ENCODE measurements around the gene FBH1. TPM values are rescaled to one million over a fixed set of nuclear protein-coding genes. Genes with fewer than 3 reads are reported as not detected.

Gene FBH1
- total RNA-seq, 1 donor from 2014 or later = 80.9 TPM

GRCh38 chr10:5976512-5977470, 86.7 kb downstream of the FBH1 start:
- no peak for DNase-seq (ENCODE audit: low read depth, low spot score)

- no peak for DNase-seq (ENCODE audit: low read depth, low spot score)
Measured at GRCh38 chr10:5977471-5978229, 87.6 kb downstream of the FBH1 start, which contains the start of gene IL15RA. Gene IL15RA (minus strand): TSS chr10:5977543. CDS start chr10:5977492, 51 bp downstream.

- no peak for DNase-seq (ENCODE audit: low read depth, low spot score)
Measured at GRCh38 chr10:5978230-5978489, 88.1 kb downstream of the FBH1 start.

- DNase-seq (ENCODE audit: low read depth, low spot score) = no peak
Measured at GRCh38 chr10:5981529-5981928, 91.5 kb downstream of the FBH1 start.

GRCh38 chr10:5983774-5984173, 93.7 kb downstream of the FBH1 start:
- DNase-seq (ENCODE audit: low read depth, low spot score) = no peak

GRCh38 chr10:5985029-5985428, 95.0 kb downstream of the FBH1 start:
- no peak for DNase-seq (ENCODE audit: low read depth, low spot score)

Other genes with a start within 250 kb of the FBH1 start
- gene ASB13, start 223.6 kb upstream of the FBH1 start, total RNA-seq = 6.6 and 13.1 TPM in 2 replicates
- 65.3 and 88.2 TPM in 2 replicates for gene TASOR2, start 205.4 kb upstream of the FBH1 start, total RNA-seq
- gene GDI2, start 76.8 kb upstream of the FBH1 start, total RNA-seq = 585 and 650 TPM in 2 replicates
- 5.9 and 7.1 TPM in 2 replicates for gene ANKRD16, start 350 bp upstream of the FBH1 start, total RNA-seq
- gene IL15RA, start 87.3 kb downstream of the FBH1 start, total RNA-seq = 14.5 and 16.7 TPM in 2 replicates
- gene IL2RA, start 172.1 kb downstream of the FBH1 start, total RNA-seq = not detected in 2 replicates
- 69.5 and 94.6 TPM in 2 replicates for gene RBM17, start 198.8 kb downstream of the FBH1 start, total RNA-seq

Data from pulmonary artery endothelial cell (primary cell).